ENCODE data around the gene FKRP. TPM values are rescaled to one million over a fixed set of nuclear protein-coding genes. Genes with fewer than 3 reads are reported as not detected.

Gene FKRP
- total and polyA plus RNA-seq, 2 donors (not counting 1 experiment from before 2014, with no cell fraction given): 11.8 to 12.2 TPM

- Histone ChIP-seq H3K4me1 (ENCODE audit: control insufficient read depth, extremely low read depth, insufficient read depth, low read length) (peaks cover 2% of the 10 kb centered on the region), H3K79me2 (ENCODE audit: control insufficient read depth, insufficient read depth, low read length) (peaks cover 17% of the 10 kb centered on the region), H3K36me3 (ENCODE audit: control insufficient read depth, insufficient read depth, low read length) (peaks cover 20% of the 10 kb centered on the region), H3K4me2 (ENCODE audit: extremely low read depth, insufficient read depth, low read length) (no peak overlapping the region), H3K9me3 (ENCODE audit: control insufficient read depth, insufficient read depth, low read depth, low read length) (no peaks in the 10 kb centered on the region), H3K4me3 (replicated peaks in 1 of 4; ENCODE audit: control extremely low read depth in 1 of 4, insufficient read depth in 1 of 4, low read depth in 3 of 4, low read length in 4 of 4) (no peak overlapping the region), H2AFZ (ENCODE audit: low read length) (no peak overlapping the region), H3K27me3 (ENCODE audit: control insufficient read depth, insufficient read depth, low read length) (no peaks in the 10 kb centered on the region), H3K9ac (ENCODE audit: insufficient read depth, low read length) (no peak overlapping the region), H3K27ac (ENCODE audit: insufficient read depth, low read length) (no peak overlapping the region), H4K20me1 (ENCODE audit: control insufficient read depth, extremely low read depth, insufficient read depth, low read length) (no peaks in the 10 kb centered on the region)
- no peak for DNase-seq (ENCODE audit: low read depth in 2 of 2)
- TF ChIP-seq CTCF (conservative IDR thresholded peaks at IDR 0.05 in 1 of 2, IDR thresholded peaks at IDR 0.05 in 1 of 2; ENCODE audit: low read depth in 1 of 2, low read length in 2 of 2) (no peak), EZH2 (IDR thresholded peaks at IDR 0.05; ENCODE audit: low read length, missing control alignments) (no peak)
Observed at GRCh38 chr19:46718157-46718933, 27.5 kb upstream of the FKRP start.

GRCh38 chr19:46718934-46719622 is 26.8 kb upstream of the FKRP start:
- peaks cover 2% of the 10 kb centered on the region for H3K4me1 ChIP-seq (ENCODE audit: control insufficient read depth, extremely low read depth, insufficient read depth, low read length)
- H4K20me1 ChIP-seq (ENCODE audit: control insufficient read depth, extremely low read depth, insufficient read depth, low read length): no peaks in the 10 kb centered on the region
- no peak overlapping the region for H3K4me2 ChIP-seq (ENCODE audit: extremely low read depth, insufficient read depth, low read length)
- H2AFZ ChIP-seq (ENCODE audit: low read length): no peak overlapping the region
- no peak overlapping the region for H3K9ac ChIP-seq (ENCODE audit: insufficient read depth, low read length)
- H3K27ac ChIP-seq (ENCODE audit: insufficient read depth, low read length): no peak overlapping the region
- no peaks in the 10 kb centered on the region for H3K9me3 ChIP-seq (ENCODE audit: control insufficient read depth, insufficient read depth, low read depth, low read length)
- TF ChIP-seq CTCF (conservative IDR thresholded peaks at IDR 0.05 in 1 of 2, IDR thresholded peaks at IDR 0.05 in 1 of 2; ENCODE audit: low read depth in 1 of 2, low read length in 2 of 2) (no peak), EZH2 (IDR thresholded peaks at IDR 0.05; ENCODE audit: low read length, missing control alignments) (no peak)
- no peak for DNase-seq (ENCODE audit: low read depth in 2 of 2)
- no peak overlapping the region for H3K4me3 ChIP-seq (replicated peaks in 1 of 4; ENCODE audit: control extremely low read depth in 1 of 4, insufficient read depth in 1 of 4, low read depth in 3 of 4, low read length in 4 of 4)
- H3K36me3 ChIP-seq (ENCODE audit: control insufficient read depth, insufficient read depth, low read length): peaks cover 22% of the 10 kb centered on the region
- peaks cover 17% of the 10 kb centered on the region for H3K79me2 ChIP-seq (ENCODE audit: control insufficient read depth, insufficient read depth, low read length)
- no peaks in the 10 kb centered on the region for H3K27me3 ChIP-seq (ENCODE audit: control insufficient read depth, insufficient read depth, low read length)

GRCh38 chr19:46719629-46720502 is 26.0 kb upstream of the FKRP start:
- Histone ChIP-seq H3K9me3 (ENCODE audit: control insufficient read depth, insufficient read depth, low read depth, low read length) (no peaks in the 10 kb centered on the region), H3K27ac (ENCODE audit: insufficient read depth, low read length) (no peak overlapping the region), H4K20me1 (ENCODE audit: control insufficient read depth, extremely low read depth, insufficient read depth, low read length) (no peaks in the 10 kb centered on the region), H2AFZ (ENCODE audit: low read length) (no peak overlapping the region), H3K4me1 (ENCODE audit: control insufficient read depth, extremely low read depth, insufficient read depth, low read length) (peaks cover 2% of the 10 kb centered on the region), H3K36me3 (ENCODE audit: control insufficient read depth, insufficient read depth, low read length) (peaks cover 29% of the 10 kb centered on the region), H3K9ac (ENCODE audit: insufficient read depth, low read length) (no peak overlapping the region), H3K79me2 (ENCODE audit: control insufficient read depth, insufficient read depth, low read length) (peaks cover 14% of the 10 kb centered on the region), H3K27me3 (ENCODE audit: control insufficient read depth, insufficient read depth, low read length) (no peaks in the 10 kb centered on the region), H3K4me3 (replicated peaks in 1 of 4; ENCODE audit: control extremely low read depth in 1 of 4, insufficient read depth in 1 of 4, low read depth in 3 of 4, low read length in 4 of 4) (no peak overlapping the region), H3K4me2 (ENCODE audit: extremely low read depth, insufficient read depth, low read length) (no peak overlapping the region)
- no peak for TF ChIP-seq CTCF (conservative IDR thresholded peaks at IDR 0.05 in 1 of 2, IDR thresholded peaks at IDR 0.05 in 1 of 2; ENCODE audit: low read depth in 1 of 2, low read length in 2 of 2)
- TF ChIP-seq EZH2 (IDR thresholded peaks at IDR 0.05; ENCODE audit: low read length, missing control alignments): no peak
- DNase-seq (ENCODE audit: low read depth in 2 of 2): no peak
